Gastrocnemius medialis (tissue), 4 donors: ENCODE measurements around the gene ATG14.

Experiments used
- POLR2A ChIP-seq, 2 donors: fragments of 450-650 bp; IDR thresholded peaks; one replicate each; pipeline ENCODE4 v1.6.1; 2017; ENCODE audit warnings: antibody characterized with exemption in 2 of 2, mild to moderate bottlenecking in 2 of 2, moderate library complexity in 2 of 2
- TF ChIP-seq, protein P1 (sequence below), 5 experiments: fragments of 450-650 bp in 3 of 5; fragments of 200-600 bp in 2 of 5; sonication (generic) in 2 of 5; IDR thresholded peaks in 4 of 5; conservative IDR thresholded peaks in 1 of 5; 1 replicate in 4 of 5; 2 replicates in 1 of 5; pipeline ENCODE4 v1.5.1; 2016 to 2019; ENCODE audit warnings: antibody characterized with exemption in 5 of 5, mild to moderate bottlenecking in 3 of 5, moderate library complexity in 3 of 5

GRCh38 chr14:55458800-55459515 lies 47.3 kb upstream of the ATG14 start:
- TF ChIP-seq, protein P1, sequence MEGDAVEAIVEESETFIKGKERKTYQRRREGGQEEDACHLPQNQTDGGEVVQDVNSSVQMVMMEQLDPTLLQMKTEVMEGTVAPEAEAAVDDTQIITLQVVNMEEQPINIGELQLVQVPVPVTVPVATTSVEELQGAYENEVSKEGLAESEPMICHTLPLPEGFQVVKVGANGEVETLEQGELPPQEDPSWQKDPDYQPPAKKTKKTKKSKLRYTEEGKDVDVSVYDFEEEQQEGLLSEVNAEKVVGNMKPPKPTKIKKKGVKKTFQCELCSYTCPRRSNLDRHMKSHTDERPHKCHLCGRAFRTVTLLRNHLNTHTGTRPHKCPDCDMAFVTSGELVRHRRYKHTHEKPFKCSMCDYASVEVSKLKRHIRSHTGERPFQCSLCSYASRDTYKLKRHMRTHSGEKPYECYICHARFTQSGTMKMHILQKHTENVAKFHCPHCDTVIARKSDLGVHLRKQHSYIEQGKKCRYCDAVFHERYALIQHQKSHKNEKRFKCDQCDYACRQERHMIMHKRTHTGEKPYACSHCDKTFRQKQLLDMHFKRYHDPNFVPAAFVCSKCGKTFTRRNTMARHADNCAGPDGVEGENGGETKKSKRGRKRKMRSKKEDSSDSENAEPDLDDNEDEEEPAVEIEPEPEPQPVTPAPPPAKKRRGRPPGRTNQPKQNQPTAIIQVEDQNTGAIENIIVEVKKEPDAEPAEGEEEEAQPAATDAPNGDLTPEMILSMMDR (IDR thresholded peaks at IDR 0.05 in 4 of 5, conservative IDR thresholded peaks at IDR 0.05 in 1 of 5) = no peak
- no peak for TF ChIP-seq POLR2A (IDR thresholded peaks at IDR 0.05)
